HL-60/S4 treated with retinoic acid at 250 ng/mL for 4 days and 3 days (cell line): Measurements from ENCODE around the gene PRR5L.
"Not testable (repeated sequence)": the region's sequence is repeated elsewhere in the genome, so short reads cannot be mapped to it uniquely, and the experiment has no call there.

Source experiments
- in situ Hi-C: fragments of 300-500 bp; cut with MboI; formaldehyde crosslinking; loops from 2 replicates; pipeline ENCODE4 v1.7.0; 2022; ENCODE audit warnings: low sequenced_read_pairs

PRR5L gene

GRCh38 chr11:36485298-36486002 lies 189.4 kb downstream of the PRR5L start:
- in situ Hi-C loops, result loop anchor here (25.0 kb wide), 2 partner anchors 448 to 873 kb away; partner anchors contain the start of gene FJX1

DNA sequence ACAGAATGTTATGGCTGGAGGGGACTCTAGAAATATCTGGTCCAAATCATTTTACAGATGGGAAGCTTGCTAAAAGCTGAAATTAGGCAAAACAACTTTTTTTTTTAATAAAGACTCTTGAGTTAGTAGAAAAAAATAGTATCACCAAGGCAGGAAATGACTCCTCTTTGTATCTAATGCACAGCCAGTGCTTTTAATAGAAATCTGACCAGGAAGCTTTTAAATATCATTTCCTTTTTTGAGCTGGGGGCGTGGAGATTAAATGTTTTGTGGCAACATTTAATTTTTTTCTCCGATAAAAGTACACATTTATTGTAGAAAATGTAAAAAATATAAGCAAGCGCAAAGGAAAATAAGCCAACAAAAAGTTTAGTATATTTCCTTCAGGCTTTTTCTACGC lies 191.5 kb downstream of the PRR5L start:
- in situ Hi-C loops, result loop anchor here (25.0 kb wide), 2 partner anchors 450 to 875 kb away; partner anchors contain the start of gene FJX1

DNA sequence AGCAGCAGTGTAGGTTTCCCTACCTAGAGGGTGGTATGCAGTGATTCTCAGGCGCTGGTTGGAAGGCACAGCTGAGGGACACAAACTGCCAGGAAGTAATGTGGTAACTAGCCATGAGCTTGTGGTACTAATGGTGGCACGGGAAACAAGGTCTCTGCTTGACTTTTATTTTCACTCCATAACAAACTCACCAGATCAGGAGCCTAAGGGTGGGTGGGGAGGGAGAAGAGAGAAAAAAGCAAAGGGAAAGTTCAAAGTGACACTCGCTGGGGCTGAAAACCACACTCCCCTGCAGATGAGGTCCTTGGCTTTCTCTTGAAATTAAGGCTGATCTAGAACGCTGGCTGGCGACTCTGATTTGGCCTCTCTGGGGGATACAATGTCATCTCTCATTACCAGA lies 192.0 kb downstream of the PRR5L start:
- in situ Hi-C loops, result loop anchor here (25.0 kb wide), 2 partner anchors 451 to 876 kb away; partner anchors contain the start of gene FJX1

GRCh38 chr11:36490026-36490806 lies 194.1 kb downstream of the PRR5L start:
- in situ Hi-C loops, result loop anchor here (10.0 to 25.0 kb wide), 3 partner anchors 195 to 878 kb away; partner anchors contain the start of genes FJX1 and PRR5L

DNA sequence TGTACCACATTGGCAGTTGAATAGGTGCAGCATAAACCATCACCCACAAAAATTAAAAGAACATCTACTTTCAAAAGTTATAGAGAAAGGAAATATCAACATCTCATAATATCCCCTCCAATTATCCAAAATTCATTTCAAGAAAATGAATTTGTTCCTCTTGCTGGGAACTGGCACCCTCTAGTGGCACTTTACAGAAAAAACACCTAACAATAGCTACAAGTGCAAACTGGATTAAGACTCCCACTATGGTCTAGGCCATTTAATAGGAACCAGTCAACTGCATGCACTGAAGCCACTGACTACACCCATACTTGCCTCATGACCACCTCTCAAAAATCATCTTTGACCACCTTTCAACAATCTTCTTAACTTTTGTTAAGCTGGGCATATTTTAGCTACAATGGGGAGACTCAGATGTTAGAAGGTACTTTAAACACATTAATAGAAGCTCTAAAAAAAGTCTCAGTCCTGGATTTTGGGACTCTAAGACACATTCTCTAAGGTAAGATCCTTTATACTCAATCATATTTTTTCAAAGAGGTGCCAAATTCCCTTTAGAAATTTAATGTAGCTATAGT lies 196.7 kb downstream of the PRR5L start:
- in situ Hi-C loops, result loop anchor here (10.0 to 25.0 kb wide), 3 partner anchors 198 to 881 kb away; partner anchors contain the start of genes FJX1 and PRR5L

- in situ Hi-C loops, result loop anchor here (10.0 to 25.0 kb wide), 3 partner anchors 199 to 881 kb away; partner anchors contain the start of genes FJX1 and PRR5L
Measured at GRCh38 chr11:36493332-36493731, 197.2 kb downstream of the PRR5L start.

- in situ Hi-C loops, result loop anchor here (10.0 to 25.0 kb wide), 3 partner anchors 204 to 886 kb away; partner anchors contain the start of genes FJX1 and PRR5L
Measured at GRCh38 chr11:36498721-36499120, 202.6 kb downstream of the PRR5L start.

DNA sequence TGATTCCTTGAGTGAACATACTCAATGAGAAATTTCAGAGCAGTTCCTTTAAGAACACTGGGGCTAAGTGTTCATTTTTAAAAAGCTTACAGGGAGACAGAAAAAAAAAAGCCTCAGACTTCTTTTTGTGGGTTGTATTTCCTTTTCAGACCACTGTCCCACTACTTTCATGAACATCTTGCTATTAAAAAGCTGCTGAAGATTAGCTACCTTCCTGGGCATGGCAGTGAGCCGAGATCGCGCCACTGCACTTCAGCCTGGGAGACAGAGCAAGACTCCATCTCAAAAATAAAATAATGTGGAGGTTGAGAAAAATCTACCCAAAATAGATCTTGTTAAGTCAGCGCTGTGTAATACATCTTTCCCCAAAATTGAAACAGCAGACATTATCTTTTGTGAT lies 203.2 kb downstream of the PRR5L start:
- in situ Hi-C loops, result loop anchor here (10.0 to 25.0 kb wide), 3 partner anchors 205 to 887 kb away; partner anchors contain the start of genes FJX1 and PRR5L

- in situ Hi-C loops, result no loop called here
Measured at GRCh38 chr11:36500315-36500721, 204.2 kb downstream of the PRR5L start.

- in situ Hi-C loops, result no loop called here
Measured at GRCh38 chr11:36501236-36501635, 205.1 kb downstream of the PRR5L start.

- in situ Hi-C loops, result no loop called here
Measured at GRCh38 chr11:36507824-36508489, 211.9 kb downstream of the PRR5L start.

DNA sequence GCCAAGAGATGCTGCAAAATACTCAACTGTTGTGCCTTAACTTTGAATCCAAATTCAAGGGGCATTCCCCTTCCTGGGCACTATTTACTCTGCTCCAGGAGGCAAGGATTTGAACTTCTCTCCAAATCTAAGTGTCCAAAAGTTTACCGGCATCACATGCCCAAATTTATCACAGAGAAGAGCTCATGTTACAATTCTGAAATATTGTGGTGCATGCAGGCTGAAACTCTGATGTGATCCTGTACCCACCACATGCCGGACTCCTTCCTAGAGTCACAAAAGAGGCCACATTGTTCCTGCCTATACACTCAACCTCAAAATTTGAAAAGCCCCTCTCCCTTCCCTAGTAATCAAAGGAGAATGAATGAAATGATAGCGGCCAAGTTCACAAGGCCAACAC lies 212.7 kb downstream of the PRR5L start:
- in situ Hi-C loops, result no loop called here

DNA sequence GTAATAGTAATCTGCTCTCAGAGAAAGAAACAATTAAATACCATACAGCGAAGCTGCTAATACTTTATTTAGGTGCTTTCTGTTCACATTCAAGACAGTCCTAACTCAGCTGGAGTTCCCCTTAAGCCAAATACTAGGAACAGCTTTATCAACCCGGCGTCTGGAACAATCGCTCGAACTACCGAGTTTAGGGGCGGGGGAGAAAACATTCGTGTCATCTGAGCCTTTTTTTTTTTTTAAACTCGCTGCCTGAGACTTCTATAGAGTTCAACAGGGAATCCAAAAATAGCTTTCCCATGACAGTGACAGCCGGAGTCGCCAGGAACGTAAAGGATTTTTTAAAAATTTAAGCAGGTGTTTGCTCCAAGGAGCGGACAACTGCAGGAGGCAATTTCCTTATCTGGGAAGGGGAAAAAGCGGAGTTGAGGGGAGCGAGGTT lies 213.1 kb downstream of the PRR5L start:
- in situ Hi-C loops, result no loop called here

GRCh38 chr11:36509694-36510593 lies 213.9 kb downstream of the PRR5L start, which contains the start of gene TRAF6:
Gene TRAF6, minus strand, starts transcription at chr11:36510272. Its CDS starts 8,757 bp downstream, at chr11:36501515.
- in situ Hi-C loops, result no loop called here

DNA sequence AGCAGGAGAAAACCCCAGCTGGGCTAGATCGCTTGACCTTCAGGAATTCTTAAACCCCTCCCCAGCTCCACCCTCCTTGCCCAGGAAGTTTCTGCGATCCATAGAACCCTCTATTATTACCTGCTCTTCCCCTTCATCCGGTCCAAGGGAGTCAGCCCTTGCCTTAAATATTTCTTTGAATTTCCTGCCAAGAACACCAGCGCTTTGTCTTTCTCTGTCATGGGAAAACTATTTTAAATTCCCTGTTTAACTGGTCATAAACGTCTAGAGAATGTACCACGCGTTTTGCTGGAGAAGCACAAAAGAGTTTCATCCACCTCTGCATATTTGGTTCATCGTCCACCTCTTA lies 214.5 kb downstream of the PRR5L start:
- in situ Hi-C loops, result no loop called here

GRCh38 chr11:36511062-36511461 lies 215.0 kb downstream of the PRR5L start:
- in situ Hi-C loops, result not testable (repeated sequence)

DNA sequence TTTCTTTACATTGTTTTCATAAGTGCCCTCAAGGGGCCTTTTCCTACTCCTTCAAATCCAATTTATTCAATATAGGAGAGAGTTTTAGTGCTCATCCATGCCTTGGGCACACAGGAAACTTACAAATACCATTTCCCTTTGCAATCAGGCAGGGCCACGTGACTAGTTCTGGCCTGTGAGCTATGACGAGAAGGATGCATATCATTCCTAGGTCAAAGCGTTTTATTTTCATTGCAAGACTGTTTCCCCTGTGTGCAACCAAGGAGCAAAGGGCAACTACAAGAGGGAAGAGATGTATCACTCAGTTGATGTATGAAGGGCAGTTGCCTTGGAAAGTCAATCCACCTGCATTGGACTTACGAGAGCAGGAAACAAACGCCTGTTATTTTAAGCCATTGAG lies 215.9 kb downstream of the PRR5L start:
- in situ Hi-C loops, result no loop called here

DNA sequence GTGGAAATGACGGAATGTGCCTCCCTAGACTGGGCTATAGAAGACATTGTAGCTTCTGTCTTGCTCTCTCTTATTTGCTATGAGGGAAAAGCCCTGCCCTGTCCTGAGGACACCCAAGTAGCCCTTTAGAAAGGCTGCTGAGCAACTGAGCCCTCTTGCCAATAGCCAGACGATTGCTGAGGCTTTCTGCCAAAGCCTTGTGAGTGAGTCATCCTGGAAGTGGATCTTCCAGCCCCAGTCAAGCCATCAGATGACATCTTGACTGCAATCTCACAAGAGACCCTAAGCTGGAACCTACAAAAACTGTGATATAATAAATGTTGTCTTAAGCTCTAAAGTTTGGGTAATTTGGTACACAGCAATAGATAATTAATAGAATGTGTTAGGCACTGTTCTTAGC lies 217.9 kb downstream of the PRR5L start:
- in situ Hi-C loops, result no loop called here
